ENCODE data around the gene DPP6.

The DPP6 gene

DNA sequence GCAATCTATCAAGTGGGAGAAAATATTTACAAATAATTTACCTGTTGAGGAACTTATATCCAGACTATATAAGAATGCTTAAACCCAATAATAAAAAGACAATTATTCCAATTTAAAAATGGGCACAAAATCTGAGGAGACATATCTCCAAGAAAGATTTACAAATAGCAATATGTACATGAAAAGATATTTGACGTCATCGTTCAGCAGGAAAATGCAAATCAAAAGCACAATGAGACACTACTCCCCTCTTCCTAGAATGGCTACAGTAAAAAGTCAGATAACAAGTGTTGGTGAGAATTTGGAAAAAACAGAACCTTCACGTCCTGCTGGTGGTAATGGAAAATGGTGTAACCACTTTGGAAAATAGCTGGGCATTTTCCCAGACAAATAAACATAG, 457.0 kb downstream of the DPP6 start:
- in situ Hi-C loops (cut with MboI; ENCODE audit: low sequenced_read_pairs): no loop called here

DNA sequence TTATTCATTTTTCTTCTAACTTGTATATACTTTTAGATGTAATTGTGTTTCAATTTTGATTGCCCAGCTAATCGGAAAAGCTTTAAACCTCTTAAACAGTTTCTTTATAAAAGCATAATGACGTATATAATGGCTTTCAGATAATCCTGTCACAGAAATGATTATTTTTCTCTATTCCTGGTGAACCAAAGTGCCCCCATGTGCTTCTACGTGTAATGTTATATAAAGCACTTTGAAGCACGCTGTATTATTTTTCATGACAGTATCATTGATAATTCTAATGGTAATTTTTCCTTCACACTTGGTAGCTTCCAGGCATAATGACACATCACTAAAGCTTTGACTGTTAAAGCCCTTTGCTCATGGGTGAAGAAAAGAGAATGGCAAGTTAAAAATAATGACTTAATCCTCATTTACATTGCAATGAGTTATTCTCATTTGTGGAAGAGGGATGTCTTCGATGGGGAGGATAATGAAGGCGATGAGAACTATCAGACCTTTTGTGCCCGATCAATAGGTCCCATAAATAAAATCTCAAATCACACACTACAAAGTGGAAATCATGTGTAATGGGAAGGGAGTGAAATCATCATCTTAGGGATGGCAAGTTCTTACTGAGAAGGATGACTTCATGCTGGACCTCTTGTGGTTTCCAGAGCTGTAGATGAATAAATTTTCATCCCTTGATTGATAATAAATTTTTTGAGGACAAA, 460.1 kb downstream of the DPP6 start:
- in situ Hi-C loops (cut with MboI; ENCODE audit: low sequenced_read_pairs): no loop called here

DNA sequence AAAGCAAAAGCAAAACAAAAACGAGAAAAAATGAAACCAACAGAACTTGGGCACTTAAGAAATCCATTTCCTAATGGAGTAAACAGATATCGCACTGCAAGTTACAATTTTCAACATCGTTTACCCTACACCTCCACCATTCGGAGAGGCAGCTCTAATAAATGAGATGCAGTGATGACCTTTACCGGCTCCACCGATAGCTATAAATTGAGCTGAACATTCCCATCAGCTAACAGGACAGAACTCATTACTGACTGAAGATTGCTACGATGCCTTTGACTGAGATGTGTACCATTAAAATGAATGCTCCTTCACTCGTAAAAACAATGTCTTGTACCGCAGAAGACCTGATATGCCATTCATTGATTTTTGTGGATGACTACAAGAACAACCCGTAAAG, 465.6 kb downstream of the DPP6 start:
- in situ Hi-C loops (cut with MboI; ENCODE audit: low sequenced_read_pairs): no loop called here

DNA sequence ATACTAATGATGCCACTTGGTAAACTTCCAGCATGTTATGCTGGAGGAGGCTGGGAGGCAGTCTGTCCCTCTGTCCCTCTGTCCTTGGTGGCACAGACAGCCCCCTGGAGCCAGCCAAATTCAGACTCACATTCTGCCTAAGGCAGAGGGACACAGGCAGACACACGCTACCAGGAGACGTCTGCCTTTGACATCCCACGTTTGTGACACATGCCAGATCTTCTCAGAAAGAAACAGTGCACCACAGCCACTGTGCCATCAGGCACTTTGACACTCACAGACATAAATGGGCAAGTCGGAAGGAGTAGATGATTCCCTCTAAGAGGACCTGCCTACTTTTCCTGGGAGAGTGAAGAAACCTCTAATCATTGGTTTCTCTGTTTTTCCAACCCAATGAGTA, 467.0 kb downstream of the DPP6 start:
- in situ Hi-C loops (cut with MboI; ENCODE audit: low sequenced_read_pairs): no loop called here

DNA sequence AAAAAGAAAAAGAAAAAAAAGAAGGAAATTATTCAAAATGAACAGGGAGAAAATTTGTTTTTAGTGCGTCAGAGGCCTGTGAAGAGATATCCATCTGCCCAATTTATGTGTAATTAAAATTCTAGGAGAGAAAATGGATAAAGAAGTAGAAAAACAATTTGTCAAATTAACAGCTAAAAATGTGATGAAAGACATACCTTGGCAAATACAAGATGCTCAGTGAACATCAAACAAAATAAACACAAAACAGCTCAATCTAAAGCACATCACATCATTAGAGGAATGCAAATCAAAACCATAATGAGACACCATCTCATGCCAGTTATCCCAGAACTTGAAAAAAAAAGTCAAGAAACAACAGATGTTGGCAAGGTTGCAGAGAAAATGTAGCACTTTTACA, 477.9 kb downstream of the DPP6 start:
- in situ Hi-C loops (cut with MboI; ENCODE audit: low sequenced_read_pairs): no loop called here

DNA sequence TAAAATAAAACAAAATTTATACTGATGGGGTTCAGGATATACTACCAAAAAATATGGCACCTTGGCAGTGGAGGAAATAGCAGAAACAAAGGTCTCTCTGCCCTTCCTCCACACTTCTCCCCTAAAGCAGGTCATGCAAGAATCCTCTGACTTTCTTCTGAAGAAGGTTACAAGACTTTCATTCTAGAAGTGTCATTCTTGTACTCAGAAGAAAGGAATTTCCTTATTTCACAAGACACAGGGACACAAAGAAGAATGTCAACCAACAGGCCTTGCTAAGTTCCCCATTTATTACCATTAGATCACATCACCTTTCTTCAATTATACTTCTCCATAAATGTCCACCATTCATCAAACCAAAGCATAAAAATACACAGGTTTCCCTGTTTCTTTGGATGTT, 480.6 kb downstream of the DPP6 start:
- in situ Hi-C loops (cut with MboI; ENCODE audit: low sequenced_read_pairs): no loop called here

DNA sequence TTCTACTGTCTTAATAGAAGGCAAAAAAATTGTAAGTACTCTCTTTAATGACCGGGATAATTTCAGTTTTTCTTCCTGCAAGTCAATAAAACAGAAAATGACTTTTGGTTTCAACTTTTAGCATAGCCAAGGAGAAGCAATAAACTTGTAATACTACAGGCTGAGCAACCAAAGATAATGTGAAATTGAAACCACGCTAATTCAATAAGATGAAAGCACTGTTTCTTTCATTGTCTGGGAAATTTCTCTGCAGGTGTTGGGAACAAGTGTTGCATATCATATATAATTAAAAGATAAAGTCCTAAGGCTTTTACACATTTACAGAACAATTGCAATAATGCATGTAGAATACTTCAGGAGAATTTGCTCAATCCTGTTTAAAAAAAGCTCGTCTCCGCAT, 488.4 kb downstream of the DPP6 start:
- in situ Hi-C loops (cut with MboI; ENCODE audit: low sequenced_read_pairs): no loop called here

DNA sequence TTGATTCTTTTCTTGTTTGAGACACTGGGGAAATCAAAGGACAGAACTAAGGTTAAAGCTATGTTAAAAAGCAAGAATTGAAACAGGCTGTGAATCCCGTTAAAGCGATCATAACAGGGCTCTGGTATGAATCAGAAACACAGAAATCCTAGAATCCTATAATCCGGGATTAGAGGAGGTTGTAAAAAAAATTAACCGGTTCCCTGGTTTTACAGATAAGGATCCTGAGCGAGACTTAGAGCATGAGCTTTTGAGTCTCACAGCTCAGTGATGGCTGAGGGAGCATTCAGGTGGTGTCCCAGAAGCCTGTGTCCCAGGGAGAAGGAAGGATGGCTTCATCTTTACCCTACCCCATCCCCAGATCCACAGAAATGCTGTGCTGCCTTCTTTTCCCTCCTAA, 489.4 kb downstream of the DPP6 start:
- in situ Hi-C loops (cut with MboI; ENCODE audit: low sequenced_read_pairs): no loop called here

DNA sequence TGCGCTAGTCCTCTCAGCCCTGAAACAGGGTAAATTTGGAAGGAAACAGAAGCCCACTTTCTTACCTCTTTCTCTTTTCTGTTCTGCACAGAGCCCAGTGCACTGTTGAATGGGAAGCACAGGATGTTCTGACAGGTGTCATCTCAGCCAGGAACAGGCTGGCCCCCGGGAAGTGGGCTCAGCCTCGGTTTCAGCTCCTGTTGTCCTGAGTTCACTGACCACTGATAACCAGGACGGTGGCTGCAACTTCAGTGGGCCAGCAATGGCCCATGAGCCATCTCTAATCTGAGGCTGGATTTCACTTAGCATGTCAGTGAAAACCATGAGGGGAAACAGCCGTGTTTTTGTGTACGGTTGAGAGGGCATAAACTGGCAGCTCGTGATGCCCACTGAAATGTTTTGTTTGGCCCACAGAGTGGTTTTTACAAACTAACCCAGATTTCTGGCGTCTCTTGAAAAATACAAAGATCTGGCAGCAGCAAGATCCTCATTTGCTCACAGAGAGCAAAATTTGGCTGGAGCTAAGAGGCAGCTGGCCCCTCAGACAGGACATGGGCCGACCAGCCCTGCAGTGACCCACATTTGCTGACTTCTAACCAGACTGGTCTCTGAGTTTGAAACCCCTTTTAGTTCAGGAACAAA, 494.9 kb downstream of the DPP6 start:
- in situ Hi-C loops (cut with MboI; ENCODE audit: low sequenced_read_pairs): no loop called here

DNA sequence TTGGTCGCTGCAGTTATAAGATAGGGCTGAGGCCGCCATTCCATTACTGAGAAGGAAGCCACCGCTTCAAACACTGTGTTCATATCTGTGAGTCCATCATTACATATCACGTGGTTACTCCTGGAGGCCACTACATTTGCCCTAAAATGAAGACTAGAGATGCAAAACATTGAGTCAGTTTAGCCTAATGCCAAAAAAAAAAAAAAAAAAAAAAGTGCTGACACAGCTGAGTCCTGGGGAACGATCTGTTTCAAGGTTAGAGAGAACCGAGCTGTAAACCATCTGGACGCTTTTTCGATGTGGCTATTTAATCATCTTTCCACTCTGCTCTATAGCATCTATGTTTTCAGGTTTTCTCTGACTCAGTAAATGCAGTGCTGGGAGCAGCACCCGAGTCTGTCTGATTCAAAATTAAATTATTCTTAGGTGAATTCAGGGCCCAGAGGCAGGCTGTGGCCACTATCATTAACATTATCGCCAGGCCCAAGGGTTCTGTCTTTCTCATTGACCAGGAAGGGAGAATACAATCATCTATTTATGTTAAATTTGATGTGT, 501.6 kb downstream of the DPP6 start:
- in situ Hi-C loops (cut with MboI; ENCODE audit: low sequenced_read_pairs): no loop called here

DNA sequence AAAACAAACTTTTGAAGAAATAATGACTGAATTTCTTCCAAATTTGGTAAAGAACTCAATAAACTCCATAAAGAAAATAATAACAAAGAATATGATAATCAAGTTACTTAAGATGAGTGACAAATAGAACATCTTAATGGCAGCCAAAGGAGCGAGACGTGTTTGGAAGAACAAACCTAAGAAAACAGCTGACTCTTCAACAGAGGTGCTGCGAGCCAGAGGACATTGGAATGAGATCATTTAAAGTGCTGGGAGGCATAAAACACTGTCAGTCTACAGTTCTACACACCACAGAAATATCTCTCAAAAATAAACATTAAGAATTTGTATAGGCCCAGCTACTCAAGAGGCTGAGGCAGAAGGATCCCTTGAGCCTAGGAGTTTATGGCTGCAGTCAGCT, 507.3 kb downstream of the DPP6 start:
- in situ Hi-C loops (cut with MboI; ENCODE audit: low sequenced_read_pairs): no loop called here

DNA sequence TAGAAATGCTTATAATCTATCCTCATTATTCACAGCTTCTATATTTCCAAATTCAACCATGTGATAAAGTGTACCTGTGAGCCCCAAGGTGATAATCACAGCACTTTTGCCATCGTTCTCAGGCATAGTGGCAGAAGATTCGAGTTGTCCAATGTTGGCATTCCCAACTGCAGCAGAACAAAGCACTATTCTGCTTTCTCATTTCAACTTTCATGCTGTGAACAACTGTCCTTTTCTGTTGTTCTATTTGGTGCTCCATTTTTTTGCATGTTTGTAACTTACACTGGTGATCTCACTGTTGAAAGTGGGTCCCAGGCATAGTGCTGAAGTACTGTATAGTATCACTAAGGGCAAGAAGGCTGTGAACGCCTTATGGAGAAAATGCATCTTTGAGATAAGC, 512.5 kb downstream of the DPP6 start:
- in situ Hi-C loops (cut with MboI; ENCODE audit: low sequenced_read_pairs): no loop called here

DNA sequence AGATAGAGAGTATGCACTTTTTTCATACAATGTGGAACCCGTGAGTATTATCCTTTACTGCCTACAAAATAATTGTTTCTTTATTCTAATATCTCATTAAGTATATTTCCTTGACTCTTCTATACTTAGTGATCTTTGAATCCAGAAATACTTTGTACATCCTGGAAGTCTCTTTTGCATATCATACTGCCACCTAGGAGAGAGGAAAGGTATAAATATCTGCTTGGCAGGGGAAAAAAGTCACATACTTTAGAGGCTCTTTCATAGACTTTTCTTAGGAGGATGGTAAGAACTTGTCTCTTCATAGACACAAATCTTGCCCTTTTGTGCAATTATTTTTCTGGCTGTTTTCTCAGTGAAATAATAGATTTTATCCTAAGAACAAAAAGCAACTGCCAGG, 514.7 kb downstream of the DPP6 start:
- in situ Hi-C loops (cut with MboI; ENCODE audit: low sequenced_read_pairs): no loop called here

DNA sequence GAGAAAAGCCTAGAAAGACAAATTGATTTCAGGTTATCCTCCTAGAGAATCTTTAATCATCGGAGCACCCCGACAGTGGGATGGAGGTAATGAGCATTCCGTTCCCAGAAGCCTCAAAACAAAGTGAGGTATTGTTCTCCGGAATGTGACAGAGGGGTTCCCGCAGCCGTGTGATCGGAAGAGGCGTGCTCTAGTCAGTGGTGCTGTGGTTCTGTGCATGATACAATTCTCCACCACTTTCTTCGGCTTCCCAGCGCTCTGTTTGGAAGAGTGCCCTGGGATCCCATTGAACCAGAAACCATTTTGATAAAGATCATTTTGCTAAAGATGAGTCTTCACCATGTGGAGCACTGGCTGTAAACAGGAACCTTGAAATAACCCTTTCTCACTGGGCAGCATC, 516.1 kb downstream of the DPP6 start:
- in situ Hi-C loops (cut with MboI; ENCODE audit: low sequenced_read_pairs): no loop called here

DNA sequence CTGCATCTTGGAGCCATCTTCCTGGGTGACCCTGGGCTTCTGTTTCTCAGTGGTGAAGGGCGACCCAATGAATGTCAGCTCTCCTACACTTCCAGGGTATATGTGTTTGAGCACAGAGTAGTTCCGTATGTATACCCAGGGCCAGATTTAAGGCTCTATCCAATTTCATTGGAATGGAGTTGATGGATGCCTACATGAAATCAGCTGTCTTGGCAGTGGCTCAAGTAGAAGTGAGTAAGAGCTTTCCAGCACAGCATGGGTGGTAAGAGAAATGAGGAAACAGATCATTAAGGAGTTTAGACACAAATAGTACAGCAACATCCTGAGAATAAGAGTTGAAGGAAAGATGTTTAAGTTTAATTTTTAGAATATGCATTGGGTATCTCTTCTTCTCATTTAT, 517.7 kb downstream of the DPP6 start:
- in situ Hi-C loops (cut with MboI; ENCODE audit: low sequenced_read_pairs): no loop called here

DNA sequence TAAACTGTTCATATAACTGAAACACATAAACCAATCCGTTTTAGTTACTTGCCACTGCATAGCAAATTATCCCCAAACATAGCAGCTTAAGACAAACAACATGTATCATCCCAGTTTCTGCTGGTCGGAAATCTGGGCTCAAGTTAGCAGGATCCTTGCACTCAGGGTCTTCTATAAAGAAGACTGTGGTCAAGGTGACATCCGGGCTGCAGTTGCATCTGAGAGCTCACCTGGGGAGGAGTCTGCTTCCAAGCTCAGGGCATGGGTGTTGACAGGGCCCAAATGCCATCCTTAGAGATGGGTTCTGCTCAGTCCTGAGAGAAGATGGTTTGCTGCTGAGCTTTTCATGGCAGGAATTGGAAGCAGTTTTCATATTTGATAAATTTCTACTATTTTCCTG, 519.6 kb downstream of the DPP6 start:
- in situ Hi-C loops (cut with MboI; ENCODE audit: low sequenced_read_pairs): no loop called here

DNA sequence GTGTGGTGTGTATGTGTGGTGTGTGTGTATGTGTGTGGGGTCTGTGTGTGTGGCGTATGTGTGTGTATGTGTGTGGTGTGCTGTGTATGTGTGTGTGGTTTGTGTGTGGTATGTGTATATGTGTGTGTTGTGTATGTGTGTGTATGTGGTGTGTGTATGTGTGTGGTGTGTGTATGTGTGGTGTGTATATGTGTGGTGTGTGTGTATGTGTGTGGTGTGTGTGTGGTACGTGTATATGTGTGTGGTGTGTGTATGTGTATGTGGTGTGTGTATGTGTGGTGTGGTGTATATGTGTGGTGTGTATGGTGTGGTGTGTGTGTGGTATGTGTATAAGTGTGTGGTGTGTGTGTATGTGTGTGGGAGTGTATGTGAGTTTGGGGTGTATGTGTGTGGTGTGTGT, 522.0 kb downstream of the DPP6 start:
- in situ Hi-C loops (cut with MboI; ENCODE audit: low sequenced_read_pairs): no loop called here

DNA sequence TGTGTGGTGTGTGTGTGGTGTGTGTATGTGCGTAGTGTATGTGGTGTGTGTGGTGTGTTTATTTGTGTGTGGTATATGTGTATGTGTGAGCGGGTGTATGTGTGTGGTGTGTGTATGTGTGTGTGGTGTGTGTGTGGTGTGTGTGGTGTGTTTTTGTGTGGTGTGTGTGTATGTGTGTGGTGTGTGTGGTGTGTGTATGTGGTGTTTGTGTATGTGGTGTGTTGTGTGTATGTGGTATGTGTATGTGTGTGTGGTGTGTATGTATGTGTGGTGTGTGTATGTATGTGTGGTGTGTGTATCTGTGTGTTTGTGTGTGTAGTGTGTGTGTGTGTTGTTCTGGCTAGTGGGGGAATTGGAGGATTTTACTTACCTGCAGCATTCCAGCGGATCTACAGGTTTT, 523.3 kb downstream of the DPP6 start:
- in situ Hi-C loops (cut with MboI; ENCODE audit: low sequenced_read_pairs): no loop called here

DNA sequence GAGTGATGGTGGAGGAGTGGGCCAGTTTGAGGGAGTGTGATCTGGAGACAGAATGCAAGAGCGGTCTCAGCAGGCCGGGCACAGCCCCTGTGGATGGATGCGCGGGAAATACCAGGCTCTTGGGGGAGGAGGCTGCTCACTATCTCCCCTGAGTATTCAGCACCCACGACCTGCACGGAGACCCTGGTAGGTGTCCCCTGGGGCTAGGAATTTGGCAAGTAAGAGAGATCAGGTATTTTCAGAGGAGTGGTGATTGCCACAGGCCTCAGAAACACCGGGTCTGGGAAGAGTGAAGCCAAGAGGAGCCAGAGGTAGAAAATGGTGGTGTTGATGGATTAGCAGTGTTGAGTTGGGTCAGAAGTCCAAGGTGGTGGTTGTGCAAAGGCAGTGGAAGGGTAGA, 524.4 kb downstream of the DPP6 start:
- in situ Hi-C loops (cut with MboI; ENCODE audit: low sequenced_read_pairs): no loop called here

DNA sequence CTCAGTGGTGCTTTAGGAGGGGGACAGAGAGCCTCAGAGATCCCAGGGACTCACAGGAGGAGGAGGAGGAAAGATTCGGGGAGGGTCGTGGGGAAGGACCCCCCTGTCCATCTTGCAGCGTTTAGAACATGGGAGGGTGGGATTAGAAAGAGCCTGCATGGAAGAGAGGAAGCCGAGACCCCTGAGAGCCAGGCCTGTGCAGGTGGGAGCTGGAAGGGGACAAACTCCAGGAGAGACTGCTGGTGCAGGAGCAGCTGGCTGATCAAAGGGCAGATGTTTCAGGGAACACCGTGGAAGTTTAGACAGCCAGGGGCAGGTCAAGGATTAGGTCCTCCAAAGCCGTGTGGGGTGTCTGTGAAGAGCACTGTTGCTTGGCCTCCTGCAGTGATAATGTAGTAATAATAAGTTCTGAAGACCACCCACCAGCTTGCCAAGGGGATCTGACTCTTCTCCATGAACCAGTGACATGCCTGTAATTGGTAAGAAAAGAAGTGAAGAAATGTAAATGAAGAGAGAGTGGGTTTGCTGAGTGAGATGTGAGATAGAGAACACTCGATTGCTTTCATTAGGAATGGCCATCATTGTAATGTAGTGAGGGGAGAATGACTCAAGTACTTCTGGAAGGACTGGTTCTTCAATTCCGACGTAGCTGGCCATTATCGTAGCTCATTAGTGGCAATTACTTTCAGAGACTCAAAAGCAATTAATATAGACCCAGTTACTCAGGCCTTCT, 525.1 kb downstream of the DPP6 start:
- in situ Hi-C loops (cut with MboI; ENCODE audit: low sequenced_read_pairs): no loop called here

DNA sequence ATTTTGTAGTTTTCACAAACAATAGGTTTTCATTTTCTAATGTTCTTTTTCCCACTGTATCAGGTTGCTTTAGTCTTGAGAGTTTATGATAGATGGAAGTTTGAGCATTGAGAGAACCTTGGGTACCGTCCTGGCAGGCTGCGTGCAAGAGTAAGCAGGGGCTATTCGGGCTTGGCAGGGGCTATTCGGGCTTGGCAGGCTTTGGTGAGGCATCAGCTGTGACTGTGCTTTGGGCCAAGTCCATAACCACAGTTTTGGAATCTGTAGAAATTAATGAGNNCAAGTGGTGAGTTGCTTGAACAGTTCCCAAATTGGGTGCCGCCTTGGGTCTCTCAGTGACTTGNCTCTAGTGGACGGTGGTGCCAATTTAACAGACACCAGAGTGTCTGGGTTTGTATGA, 526.1 kb downstream of the DPP6 start:
- in situ Hi-C loops (cut with MboI; ENCODE audit: low sequenced_read_pairs): no loop called here

DNA sequence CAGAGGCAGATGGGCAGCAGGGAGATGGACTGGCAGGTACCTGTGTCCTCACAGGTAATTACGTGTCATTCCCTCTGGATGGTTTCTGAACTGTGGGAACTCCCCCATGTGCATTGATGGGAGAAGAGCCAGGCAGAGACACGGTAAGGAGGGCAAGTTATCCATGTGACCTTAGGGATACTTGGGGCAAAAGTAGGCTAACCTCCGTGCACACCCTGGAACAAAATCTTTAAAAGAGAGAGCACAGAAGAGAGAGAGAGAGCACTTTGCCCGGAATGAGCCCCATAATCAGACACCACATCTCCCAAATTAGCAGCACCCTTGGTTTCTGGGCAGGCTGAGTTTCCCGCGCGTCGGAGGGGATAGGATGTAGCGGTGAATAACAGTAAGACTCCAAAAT, 527.5 kb downstream of the DPP6 start:
- in situ Hi-C loops (cut with MboI; ENCODE audit: low sequenced_read_pairs): no loop called here

All from HL-60/S4 (cell line).